ENCODE results near the gene UNC13A.
A peak's percentile ranks its signal among the peaks of the same experiment; 100 is the strongest.

UNC13A gene

DNA sequence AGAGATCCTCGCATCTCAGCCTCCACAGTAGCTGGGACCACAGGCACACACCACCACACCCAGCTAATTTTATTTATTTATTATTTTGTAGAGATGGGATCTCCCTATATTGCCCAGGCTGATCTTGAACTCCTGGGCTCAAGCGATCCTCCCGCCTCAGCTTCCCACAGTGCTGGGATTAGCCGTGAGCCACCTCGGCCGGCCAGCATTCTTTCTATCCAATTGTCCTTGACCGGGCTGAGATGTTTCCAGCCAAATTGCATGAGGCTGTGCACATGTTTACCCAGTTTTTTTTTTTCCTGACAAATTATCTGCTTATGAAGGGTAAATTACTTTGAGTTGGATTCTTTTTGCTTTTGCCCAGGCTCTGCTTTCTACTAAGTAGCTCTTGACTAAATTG, 28.2 kb downstream of the UNC13A start:
- no peak for DNase-seq

DNA sequence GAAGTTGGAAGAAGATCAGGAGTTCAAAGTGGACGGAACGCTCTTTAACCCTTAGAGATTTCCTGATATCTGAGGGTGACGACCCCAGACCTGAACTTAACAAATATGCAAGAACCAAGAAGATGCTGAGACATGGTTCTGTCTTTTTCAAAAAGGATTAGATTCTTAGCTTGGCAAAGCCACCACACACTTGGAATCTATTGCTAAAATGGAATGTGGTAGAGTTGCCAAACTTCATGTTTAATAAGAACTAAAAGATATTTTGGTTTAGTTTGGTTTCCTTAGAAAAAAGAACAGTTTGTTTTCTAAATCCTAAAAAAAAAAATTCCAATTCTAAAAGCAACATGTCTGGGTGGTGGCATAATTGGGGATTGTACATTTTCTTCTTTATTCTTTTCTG, 29.5 kb downstream of the UNC13A start:
- no peak for DNase-seq

DNA sequence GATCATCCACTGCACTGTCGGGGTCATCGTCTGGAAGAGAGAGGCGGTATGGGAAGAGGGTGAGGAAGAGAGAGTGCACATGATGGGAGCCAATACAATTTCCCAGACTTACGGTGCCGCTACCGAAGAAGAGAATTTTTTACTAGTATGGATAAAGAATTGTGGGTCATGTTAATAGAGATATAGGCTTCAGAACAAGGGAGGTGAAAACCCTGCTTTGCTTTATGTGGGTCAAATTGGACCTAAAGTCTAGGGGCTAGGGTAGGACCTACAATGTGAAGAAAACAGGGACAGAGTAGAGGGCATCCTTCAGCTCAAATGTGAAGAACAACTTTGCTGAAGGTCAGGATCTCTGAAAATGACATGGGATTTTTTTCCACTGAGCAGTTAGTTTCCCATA, 29.9 kb downstream of the UNC13A start:
- no peak for DNase-seq

DNA sequence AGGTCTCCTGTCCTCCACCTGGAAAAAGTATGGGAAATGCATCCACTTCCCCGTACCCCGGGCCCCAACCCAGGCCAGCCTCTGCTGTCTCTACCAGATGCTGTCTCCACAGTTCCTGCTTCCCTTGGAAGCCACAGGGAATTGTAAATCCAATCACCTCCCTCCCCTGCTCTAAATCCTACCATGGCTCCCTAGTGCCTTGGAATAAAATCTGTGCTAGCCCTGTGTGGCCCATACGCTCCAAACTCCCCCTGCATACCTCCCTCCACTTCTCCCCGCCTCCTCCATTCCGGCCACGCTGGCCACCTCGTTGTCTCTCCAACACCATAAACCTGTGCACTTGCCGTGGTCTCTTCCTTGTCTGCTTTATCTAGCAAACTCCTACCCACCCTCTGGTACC, 31.2 kb downstream of the UNC13A start:
- no peak for DNase-seq

DNA sequence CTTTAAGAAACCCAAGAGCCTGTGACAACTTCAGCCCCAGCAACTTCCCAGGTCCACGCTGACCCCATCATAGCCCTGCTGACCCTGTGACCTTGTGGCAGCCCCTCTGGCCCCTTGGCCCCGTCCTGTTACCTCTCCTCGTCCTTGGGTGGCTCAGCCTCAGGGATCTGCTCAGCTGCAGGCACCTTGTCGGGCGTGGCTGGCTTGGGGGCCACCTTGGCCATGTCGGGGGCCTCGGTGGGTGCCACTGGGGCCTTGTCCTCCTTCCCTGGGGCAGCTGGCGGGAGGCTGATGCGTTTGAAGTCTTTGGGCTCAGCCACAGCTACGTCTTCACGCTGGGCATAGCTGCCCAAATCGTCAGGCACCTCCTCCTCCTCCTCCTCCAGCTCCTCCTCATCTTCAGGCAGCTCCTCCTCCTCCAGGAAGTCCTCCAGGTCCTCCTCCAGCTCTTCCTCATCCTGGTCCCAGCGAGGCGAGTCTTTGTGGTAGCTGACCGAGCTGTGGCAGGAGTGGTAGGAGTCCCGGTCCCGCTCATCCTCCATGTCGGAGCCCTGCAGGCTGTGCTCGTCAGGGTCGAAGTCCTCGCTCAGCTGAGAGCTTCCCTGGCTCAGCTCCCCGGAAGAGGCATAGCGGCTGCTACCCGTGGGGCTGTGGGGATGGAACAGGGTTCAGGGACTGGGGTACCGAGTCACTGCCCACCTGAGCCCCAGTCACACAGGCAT, 32.2 kb downstream of the UNC13A start:
- no peak for DNase-seq

DNA sequence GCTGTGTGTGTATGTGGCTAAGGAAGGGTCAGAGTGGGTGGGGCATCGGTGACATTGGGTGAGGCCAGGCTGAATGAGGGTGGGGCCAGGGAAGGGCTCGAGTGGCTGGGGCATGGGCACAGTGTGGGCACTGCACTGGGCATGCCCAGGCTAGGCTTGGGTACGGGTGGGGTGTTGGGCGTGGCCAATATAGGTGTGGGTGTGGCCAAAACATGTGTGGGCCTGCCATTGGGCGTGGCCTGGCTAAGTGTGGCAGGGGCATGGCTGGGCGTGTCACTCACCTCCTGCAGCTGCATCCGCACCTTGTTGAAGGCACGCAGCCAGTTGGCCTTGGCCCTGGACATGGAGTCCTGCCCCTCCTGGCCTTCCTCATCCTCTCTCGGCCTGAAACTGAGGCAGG, 33.2 kb downstream of the UNC13A start:
- peak; percentile 42 for DNase-seq

DNA sequence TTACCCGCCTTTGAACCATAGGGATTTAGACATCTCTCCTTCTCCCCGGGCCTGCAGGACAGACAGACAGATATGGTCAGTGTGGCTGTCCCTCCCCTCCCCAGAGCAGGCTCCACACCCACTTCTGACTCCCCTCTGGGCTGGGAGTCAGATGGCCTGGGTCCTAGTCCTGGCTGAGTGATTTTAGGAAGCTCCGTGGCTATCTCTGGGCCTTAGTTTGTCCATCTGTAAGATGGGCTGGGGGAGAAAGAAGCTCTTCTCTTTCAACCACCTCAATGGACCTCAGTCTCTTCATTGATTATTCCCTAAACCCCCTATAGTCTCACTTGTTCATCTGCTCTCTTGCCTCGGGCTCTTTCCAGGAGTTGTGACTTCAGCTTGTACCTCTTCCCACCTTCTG, 35.5 kb downstream of the UNC13A start:
- DNase-seq: no peak

DNA sequence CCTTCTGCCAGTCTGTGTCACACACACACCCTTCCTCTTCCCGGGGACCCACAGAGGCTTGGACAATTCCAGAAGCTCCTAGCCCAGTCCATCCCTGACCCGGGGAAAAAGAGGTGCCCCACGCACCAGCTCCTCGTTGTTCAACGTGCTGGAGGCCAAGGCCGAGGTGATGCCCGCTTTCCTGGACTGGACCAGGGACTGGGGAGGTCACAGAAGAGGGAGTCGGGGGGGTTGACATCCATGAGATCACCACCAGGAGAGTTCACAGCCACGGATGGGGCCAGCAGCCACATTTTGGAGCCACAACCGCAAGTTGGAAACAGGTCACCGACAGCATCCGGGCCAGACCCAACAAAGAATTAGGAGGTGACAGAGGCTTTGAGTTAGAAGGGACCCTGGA, 39.4 kb downstream of the UNC13A start:
- DNase-seq: no peak

DNA sequence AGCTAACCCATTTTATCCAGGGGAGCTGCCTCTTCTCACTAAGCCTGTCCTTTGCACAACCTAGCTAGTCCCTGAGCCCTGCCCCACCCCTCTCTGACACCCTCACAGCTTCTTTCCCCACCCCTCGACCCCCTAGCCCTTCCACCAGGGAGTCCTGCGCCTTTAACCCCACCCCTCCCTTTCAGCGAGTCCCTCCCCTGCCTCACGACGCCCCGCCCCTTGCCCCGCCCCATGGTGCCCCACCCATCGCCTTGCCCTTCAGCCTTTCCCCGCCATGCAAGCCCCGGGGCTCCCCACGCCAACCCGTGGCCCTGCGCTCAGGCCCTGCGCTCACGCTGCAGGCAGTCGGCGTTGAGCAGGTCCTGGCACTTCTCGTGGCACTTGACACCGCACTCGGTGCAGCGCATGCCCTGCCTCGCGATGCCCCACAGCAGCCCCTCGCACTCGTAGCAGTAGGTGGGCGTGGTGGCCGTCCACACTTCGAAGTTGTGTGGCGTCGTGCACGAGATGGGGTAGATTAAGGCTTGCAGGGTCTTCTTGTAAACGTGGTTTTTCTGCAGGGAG, 40.0 kb downstream of the UNC13A start:
- peak; percentile 23 for DNase-seq

DNA sequence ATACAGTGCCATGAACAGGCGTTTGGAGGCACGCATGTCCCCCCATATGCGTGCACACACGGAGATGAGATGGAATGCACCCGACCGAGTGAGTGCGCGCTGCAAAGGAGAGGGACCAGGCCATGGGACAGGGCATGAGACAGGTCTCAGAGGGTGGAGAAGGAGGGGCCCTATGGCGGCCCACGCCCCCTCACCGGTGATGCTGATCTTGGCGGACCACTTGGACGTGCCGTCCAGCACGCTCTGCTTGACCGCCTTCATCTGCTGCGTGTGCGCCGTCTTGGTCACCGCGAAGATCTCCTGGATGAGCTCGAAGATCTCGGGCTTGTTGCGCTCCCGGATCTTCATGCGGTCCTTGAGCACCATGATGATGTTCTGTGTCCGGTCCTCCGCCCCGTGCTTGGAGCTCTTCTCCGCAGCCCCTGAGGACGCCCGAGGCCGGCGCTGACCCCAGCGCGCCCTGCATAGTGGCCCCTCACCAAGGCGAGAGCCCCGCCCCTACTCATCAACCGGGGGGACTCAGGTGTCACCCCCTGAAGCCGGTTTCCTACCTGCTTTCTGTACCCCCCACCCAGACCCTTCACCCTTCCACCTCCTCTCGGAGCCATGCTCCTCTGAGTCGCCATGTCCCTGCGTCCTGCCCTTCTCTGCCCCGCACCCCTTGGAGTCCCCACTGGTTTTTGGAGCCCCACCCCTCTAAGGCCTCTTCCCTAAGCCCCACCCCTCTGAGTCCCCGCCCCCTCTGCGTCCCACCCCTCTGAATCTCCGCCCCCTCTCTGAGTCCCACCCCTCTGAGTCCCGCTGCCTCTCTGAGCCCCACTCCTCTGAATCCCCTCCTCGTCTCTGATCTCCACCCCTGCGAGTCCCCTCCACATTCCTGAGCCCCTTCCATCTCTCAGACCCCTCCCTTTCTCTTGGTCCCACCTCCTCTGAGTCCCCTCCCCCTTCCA, 40.8 kb downstream of the UNC13A start:
- peak; percentile 10 for DNase-seq

DNA sequence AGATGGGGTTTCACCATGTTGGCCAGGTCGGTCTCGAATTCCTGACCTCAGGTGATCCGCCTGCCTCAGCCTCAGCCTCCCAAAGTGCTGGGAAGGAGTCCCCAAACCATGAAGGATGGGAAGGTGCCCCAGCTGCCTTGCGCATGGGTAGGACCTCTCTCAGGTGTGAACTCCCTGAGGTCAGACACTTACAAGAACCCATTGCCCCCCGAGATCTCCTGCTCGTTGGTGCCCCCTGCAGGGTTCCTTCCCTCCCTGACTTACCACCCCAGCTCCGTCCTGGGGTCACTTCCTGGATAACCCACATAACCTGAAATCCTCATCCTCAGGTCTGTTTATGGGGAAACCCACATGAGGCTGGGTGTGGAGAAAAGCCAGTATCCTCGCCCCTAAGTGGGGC, 41.7 kb downstream of the UNC13A start:
- DNase-seq: peak; percentile 18

DNA sequence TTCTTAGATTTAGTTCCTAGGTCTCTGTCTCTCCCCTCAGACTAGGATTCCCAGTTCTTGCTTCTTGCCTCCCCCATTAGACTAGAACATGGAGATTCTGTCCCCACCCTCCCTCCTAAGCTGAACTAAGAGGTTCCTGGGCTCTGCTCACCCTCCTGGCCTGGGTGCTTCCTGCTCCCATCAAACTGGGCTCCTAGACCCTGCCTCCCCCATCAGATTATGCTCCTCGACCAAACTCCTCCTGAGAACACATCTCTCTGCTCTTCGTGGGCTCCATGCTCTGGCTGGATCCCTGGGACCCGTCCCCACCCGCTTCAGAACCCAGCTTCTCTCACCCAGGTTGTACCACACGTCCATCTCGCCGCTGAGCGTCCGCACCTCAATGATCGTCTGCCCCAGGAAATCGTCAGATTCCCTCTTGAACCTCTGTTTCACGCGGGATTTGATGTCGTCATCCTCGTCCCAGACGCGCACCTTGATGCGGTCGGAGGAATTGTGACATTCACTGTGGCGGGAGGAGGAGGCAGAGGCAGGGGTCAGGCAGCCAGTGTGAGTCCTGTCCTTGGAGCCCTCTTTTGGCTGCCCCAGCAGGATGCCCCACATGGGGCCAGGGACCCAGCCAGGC, 42.7 kb downstream of the UNC13A start:
- no peak for DNase-seq

DNA sequence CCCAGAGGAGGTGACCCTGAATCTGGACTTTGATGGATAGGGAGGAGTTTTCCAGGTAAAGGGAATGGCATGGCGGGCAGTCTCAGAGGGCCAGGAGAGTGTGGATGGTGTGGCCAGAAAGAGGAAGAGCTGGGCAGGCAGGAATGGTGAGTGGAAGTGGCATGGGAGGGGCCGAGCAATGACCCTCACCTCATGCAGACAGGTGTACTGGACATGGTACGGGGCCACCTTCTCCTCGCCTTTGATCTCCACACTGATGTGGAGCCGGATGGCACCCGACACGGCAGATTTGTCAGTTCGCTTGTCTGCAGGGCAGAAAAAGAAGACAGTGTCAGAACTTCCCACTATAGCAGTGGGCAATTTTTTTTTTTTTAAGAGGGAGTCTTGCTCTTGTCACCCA, 45.5 kb downstream of the UNC13A start:
- no peak for DNase-seq

DNA sequence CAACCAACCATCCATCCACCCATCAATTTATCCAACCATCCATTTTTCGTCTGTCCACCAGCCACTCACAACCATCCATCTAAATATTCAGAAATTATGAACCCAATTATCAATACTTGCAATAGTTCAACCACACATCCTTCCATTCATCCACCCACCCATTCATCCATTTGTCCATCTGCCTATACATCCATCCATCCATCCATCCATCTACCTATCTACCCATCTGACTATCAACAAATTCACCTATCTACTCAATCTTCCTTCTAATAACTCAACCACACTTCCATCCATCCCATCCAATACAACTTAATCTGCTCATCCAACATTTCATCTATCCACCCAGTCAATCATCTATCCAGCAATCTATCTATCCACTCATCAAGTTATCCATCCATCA, 46.3 kb downstream of the UNC13A start:
- no peak for DNase-seq

DNA sequence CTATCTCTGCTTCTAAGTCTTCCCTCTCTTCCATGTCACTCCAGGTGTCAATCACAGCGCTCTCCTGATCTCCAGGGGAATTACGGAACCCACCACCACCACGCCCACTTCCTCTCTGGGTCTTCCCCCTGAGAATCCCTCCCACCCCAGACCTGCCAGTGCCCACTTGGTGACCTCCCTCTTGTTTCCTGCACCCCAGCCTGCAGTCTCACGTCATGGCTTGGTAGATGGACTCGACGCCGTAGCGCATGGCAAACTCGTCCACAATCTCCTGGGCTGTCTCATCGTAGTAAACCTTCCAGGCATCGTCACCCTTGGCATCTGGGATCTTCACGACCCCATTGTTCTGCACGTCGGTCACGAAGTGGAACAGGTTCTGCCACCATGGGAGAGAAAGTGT, 47.0 kb downstream of the UNC13A start:
- DNase-seq: no peak

DNA sequence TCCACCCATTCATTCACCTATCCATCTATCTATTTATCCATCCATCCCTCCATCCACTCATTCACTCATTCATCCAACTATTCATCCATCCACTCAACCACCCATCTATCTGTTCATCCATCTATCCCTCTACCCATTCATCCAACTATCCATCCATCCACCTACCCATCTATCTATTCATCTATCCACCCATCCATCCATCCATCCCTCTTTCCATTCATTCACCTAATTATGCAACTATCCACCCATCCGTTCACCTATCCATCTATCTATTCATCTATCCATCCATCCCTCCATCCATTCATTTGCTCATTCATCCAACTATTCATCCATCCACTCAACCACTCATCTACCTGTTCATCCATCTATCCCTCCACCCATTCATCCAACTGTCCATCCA, 54.5 kb downstream of the UNC13A start:
- DNase-seq: no peak

DNA sequence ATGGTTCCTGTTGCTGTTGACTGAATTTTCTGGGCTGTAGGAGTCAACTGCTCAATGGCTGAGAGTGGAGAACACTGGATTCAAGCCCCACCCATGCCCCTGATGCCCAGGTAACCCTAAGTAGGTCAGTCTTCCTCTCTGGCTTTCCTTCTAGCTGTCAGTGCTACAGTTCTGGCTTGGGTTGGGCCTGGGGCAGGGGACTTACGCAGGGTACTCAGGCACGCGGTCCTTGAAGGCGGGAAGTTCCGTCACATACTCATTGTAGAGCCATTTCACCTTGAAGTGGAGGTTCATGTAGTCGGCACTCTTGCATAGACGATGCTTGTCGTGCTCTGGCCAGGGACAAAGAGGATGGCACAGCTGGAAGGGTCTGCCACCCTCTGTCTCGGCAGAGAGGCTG, 55.6 kb downstream of the UNC13A start:
- no peak for DNase-seq

DNA sequence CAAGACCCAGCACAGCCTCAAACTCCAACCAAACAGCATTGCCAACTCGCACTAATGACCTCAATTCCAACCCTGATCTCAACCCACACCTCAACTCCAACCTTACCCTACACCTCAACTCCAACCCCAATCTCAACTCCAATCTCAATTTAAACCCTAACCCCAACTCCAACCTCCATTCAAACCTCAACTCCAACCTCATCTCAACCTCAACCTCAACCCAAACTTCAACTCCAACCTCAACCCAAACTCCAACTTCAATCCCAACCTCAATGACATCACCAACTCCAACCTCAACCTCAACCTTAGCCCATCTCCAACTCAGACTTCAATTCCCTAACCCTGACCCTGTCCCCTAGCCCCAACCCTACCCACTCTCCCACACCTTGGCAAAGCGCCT, 58.4 kb downstream of the UNC13A start:
- DNase-seq: no peak

DNA sequence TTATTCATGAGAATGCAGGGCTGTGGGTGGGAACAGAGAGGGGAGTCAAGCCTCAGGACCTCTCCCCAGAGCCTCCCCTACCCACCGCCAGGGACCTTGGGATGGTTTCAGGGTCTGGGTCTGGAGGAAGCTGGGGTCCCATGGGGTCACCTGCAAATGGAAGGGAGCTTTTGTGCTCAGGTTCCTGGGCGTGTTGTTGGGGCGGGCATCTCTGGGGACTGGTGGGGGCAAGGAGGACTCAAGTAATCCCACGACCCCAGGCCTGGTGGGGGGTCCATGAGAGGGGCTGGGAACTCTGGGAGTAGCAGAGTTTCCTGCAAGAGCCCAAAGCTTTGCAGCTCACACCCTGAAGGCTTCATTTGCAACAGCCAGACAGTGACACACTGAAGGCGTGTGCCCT, 60.2 kb downstream of the UNC13A start:
- DNase-seq: no peak

DNA sequence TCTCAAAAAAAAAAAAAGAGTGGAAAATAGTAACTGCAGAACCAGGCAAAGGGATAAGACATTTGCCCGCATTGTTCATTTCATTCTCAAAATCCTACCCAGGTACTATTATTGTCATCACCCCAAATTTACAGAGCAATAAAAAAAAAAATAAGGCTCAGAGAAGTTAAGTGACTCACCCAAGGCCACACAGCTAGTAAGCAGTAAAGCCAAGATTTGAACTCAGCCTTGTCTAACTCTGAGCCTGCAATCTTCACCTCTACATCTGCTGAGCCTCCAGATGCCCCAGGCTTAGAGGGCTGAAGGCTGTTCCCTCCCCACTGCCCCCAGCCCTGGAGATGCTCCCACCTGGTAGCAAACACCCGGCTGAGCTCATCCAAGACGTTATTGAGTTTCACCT, 61.0 kb downstream of the UNC13A start:
- DNase-seq: no peak

DNA sequence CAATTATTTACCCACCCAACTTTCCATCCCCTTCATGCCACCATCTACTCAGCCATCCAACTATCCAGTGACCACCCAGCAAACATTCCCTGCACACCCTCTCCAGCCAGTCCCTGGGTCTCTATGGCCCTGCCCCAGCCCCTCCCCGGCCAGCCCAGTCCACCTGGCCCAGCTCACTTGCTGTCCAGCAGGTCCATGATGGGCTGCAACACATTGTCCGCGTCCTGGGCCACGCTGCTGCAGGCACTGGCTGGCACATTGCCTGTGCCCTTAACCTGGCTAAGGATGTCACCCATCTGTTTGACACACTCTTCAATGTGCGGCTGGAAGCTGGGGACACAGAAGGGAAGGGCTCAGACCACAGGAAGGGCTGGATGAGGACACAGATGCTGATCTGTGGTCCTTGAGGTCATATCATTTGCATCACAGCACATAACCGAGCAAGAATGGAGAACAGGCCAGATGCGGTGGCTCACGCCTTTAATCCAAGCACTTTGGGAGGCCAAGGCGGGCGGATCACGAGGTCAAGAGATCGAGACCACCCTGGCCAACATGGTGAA, 61.6 kb downstream of the UNC13A start:
- DNase-seq: peak; percentile 65

DNA sequence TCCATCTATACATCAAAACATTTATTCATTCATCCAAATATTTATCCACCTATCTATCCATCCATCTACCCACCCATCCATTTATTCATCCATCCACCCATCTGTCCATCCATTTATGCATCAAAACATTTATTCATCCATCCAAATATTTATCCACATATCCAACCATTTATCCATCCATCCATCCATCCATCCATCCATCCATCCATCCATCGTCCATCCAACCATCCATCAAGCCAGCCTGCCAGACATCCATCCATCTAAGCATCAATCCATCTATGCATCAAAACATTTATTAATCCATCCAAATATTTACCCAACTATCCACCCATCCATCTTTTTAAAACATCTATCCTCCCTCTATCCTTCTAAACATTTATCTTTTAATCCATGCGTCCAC, 62.2 kb downstream of the UNC13A start:
- DNase-seq: no peak

DNA sequence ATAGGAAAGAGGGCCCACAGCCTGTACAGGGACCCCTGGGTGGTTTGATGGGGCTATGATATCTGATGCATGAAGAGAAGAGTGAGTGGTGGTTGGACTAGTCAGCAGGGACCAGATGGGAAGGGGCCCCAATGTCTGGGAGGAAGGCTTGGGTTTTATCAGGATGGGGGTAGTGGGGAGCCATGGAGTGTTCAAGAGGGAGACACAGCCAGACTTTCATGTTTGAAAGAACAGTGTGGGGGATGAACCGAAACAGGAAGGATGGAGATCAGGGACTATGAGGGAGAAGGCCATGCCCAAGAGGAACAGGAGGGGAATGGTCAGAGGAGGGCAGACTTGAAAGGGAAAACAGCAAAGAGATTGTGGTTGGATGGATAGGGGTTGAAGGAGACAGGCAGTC, 63.1 kb downstream of the UNC13A start:
- DNase-seq: no peak
